HG03139 (cell line): ENCODE results near the gene PDCD4.

Experiments used
- ATAC-seq: cut with Tn5 transposase; IDR thresholded peaks from one replicate; pipeline ENCODE4 v1.9.1; 2021; ENCODE audit not compliant: unreplicated experiment

The PDCD4 gene

GRCh38 chr10:110841767-110842267 is 29.9 kb upstream of the PDCD4 start:
- ATAC-seq, result peak; percentile 51

- ATAC-seq, result no peak
Observed at GRCh38 chr10:110842326-110842904, 29.3 kb upstream of the PDCD4 start.

- peak; percentile 75 for ATAC-seq
Observed at GRCh38 chr10:110843031-110843430, 28.7 kb upstream of the PDCD4 start.

- ATAC-seq, result no peak
Observed at GRCh38 chr10:110843796-110844616, 27.7 kb upstream of the PDCD4 start.

- no peak for ATAC-seq
Observed at GRCh38 chr10:110844617-110844881, 27.2 kb upstream of the PDCD4 start.

- no peak for ATAC-seq
Observed at GRCh38 chr10:110845192-110845755, 26.5 kb upstream of the PDCD4 start.

GRCh38 chr10:110845756-110846620 is 25.7 kb upstream of the PDCD4 start:
- no peak for ATAC-seq

GRCh38 chr10:110847374-110847773 is 24.4 kb upstream of the PDCD4 start:
- no peak for ATAC-seq

GRCh38 chr10:110848106-110848505 is 23.6 kb upstream of the PDCD4 start:
- ATAC-seq, result no peak

GRCh38 chr10:110850099-110850498 is 21.6 kb upstream of the PDCD4 start:
- ATAC-seq, result no peak

- no peak for ATAC-seq
Observed at GRCh38 chr10:110851020-110851612, 20.6 kb upstream of the PDCD4 start.

GRCh38 chr10:110852255-110852896 is 19.4 kb upstream of the PDCD4 start:
- no peak for ATAC-seq

- no peak for ATAC-seq
Observed at GRCh38 chr10:110852947-110853346, 18.8 kb upstream of the PDCD4 start.

- no peak for ATAC-seq
Observed at GRCh38 chr10:110853921-110854605, 17.7 kb upstream of the PDCD4 start.

GRCh38 chr10:110857265-110858171 is 14.2 kb upstream of the PDCD4 start:
- ATAC-seq, result peak; percentile 48

GRCh38 chr10:110858297-110858934 is 13.3 kb upstream of the PDCD4 start:
- ATAC-seq, result no peak

- no peak for ATAC-seq
Observed at GRCh38 chr10:110859206-110859972, 12.3 kb upstream of the PDCD4 start.

GRCh38 chr10:110859973-110860376 is 11.8 kb upstream of the PDCD4 start:
- ATAC-seq, result no peak
